ENCODE measurements around the gene ATP8B1.

- no peak for TF ChIP-seq BCOR (IDR thresholded peaks at IDR 0.05)
- TF ChIP-seq ZC3H11A (IDR thresholded peaks at IDR 0.05; ENCODE audit: low read depth, low read length) = no peak
- TF ChIP-seq ELF1 (tag; IDR thresholded peaks at IDR 0.05) = no peak
- TF ChIP-seq HNRNPK (IDR thresholded peaks at IDR 0.05; ENCODE audit: low read depth, low read length, poor library complexity, severe bottlenecking) = no peak
- no peak for TF ChIP-seq CBX1 (IDR thresholded peaks at IDR 0.05; ENCODE audit: low read depth)
- TF ChIP-seq MED1 (CRISPR knock-in tag; IDR thresholded peaks at IDR 0.05; ENCODE audit: borderline replicate concordance) = no peak
- TF ChIP-seq E2F1 (CRISPR knock-in tag; IDR thresholded peaks at IDR 0.05) = no peak
- no peak for TF ChIP-seq NR2F6 (CRISPR knock-in tag; IDR thresholded peaks at IDR 0.05)
- no peak for TF ChIP-seq SP1 (CRISPR knock-in tag; IDR thresholded peaks at IDR 0.05)
- TF ChIP-seq CCAR2 (IDR thresholded peaks at IDR 0.05; ENCODE audit: low read depth, low read length) = no peak
- TF ChIP-seq NR3C1 (CRISPR knock-in tag; IDR thresholded peaks at IDR 0.05) = no peak
- no peak for TF ChIP-seq SLC30A9 (CRISPR knock-in tag; IDR thresholded peaks at IDR 0.05)
- no peak for TF ChIP-seq ZNF766 (CRISPR knock-in tag; conservative IDR thresholded peaks at IDR 0.05)
- TF ChIP-seq YY1 (IDR thresholded peaks at IDR 0.05; ENCODE audit: borderline replicate concordance in 1 of 3, control insufficient read depth in 1 of 3, extremely low read depth in 1 of 3, insufficient read depth in 3 of 3, insufficient read length in 1 of 3, insufficient replicate concordance in 2 of 3, low read depth in 1 of 3, low read length in 2 of 3) = no peak
Measured at GRCh38 chr18:57749604-57749970, 53.5 kb downstream of the ATP8B1 start.
